NCI-H2107 treated with DMSO at 0.1 percent for 48 hours (cell line): ENCODE data around the gene CELA3B.
"Not testable (repeated sequence)": the region's sequence is repeated elsewhere in the genome, so short reads cannot be mapped to it uniquely, and the experiment has no call there.

Experiments
- DNase-seq: peaks from one replicate; lab custom pipeline; 2025; ENCODE audit not compliant: unreplicated experiment; lab: John Stamatoyannopoulos, UW

Gene CELA3B

GRCh38 chr1:21942959-21943640 is 33.7 kb upstream of the CELA3B start:
- DNase-seq, result not testable (repeated sequence)

GRCh38 chr1:21944733-21945073 is 32.1 kb upstream of the CELA3B start:
- DNase-seq, result no peak

GRCh38 chr1:21946836-21947587 is 29.8 kb upstream of the CELA3B start:
- no peak for DNase-seq

GRCh38 chr1:21950734-21951133 is 26.1 kb upstream of the CELA3B start:
- DNase-seq, result no peak

GRCh38 chr1:21951226-21951870 is 25.5 kb upstream of the CELA3B start:
- DNase-seq, result no peak

- DNase-seq, result no peak
These were observed 23.9 kb upstream of the CELA3B start for GRCh38 chr1:21952786-21953520.

- no peak for DNase-seq
These were observed 21.8 kb upstream of the CELA3B start for GRCh38 chr1:21955058-21955457.

- no peak for DNase-seq
These were observed 21.1 kb upstream of the CELA3B start for GRCh38 chr1:21955501-21956281.

GRCh38 chr1:21956720-21957552 is 19.9 kb upstream of the CELA3B start:
- DNase-seq, result no peak

GRCh38 chr1:21961337-21961736 is 15.5 kb upstream of the CELA3B start:
- DNase-seq, result no peak

- no peak for DNase-seq
These were observed 15.0 kb upstream of the CELA3B start for GRCh38 chr1:21961799-21962198.

- DNase-seq, result peak; percentile 36
These were observed 13.2 kb upstream of the CELA3B start for GRCh38 chr1:21963477-21964217.

- no peak for DNase-seq
These were observed 10.4 kb upstream of the CELA3B start for GRCh38 chr1:21966247-21967000.

GRCh38 chr1:21967216-21967615 is 9.6 kb upstream of the CELA3B start:
- DNase-seq, result not testable (repeated sequence)

GRCh38 chr1:21969066-21969465 is 7.8 kb upstream of the CELA3B start:
- not testable (repeated sequence) for DNase-seq

- DNase-seq, result not testable (repeated sequence)
These were observed 6.3 kb upstream of the CELA3B start for GRCh38 chr1:21970523-21970922.

GRCh38 chr1:21972973-21973441 is 3.8 kb upstream of the CELA3B start:
- DNase-seq, result not testable (repeated sequence)

GRCh38 chr1:21973948-21974347 is 2.9 kb upstream of the CELA3B start:
- not testable (repeated sequence) for DNase-seq
